H9 (cell line): Measurements from ENCODE around the gene ANKRD28. TPM values are rescaled to one million over a fixed set of nuclear protein-coding genes. Genes with fewer than 3 reads are reported as not detected.

Experiments
- DNase-seq: peaks from one replicate; pipeline ENCODE4 v3.0.0-alpha.2; 2017
- H2AFZ ChIP-seq: one replicate; pipeline ENCODE4 v1.6.1; 2013; ENCODE audit warnings: mild to moderate bottlenecking, low read length, control low read depth, moderate library complexity
- H2AK5ac ChIP-seq: 2 replicates; pipeline ENCODE4 v1.6.1; 2013; ENCODE audit warnings: low read length, control low read depth, mixed read lengths; ENCODE audit not compliant: insufficient read length
- H2BK120ac ChIP-seq: one replicate; pipeline ENCODE4 v1.6.1; 2013; ENCODE audit warnings: low read depth, mild to moderate bottlenecking, low read length, control low read depth, inconsistent platforms; ENCODE audit not compliant: poor library complexity, severe bottlenecking
- H2BK12ac ChIP-seq: 2 replicates; pipeline ENCODE4 v1.6.1; 2013; ENCODE audit warnings: low read length, control low read depth, mixed read lengths, low read depth; ENCODE audit not compliant: insufficient read length
- H2BK15ac ChIP-seq: 2 replicates; pipeline ENCODE4 v1.6.1; 2013; ENCODE audit warnings: low read depth, low read length, control low read depth
- H2BK20ac ChIP-seq: one replicate; pipeline ENCODE4 v1.6.1; 2013; ENCODE audit warnings: low read depth, mild to moderate bottlenecking, low read length, control low read depth, inconsistent platforms; ENCODE audit not compliant: poor library complexity, severe bottlenecking
- H2BK5ac ChIP-seq: 2 replicates; pipeline ENCODE4 v1.6.1; 2013; ENCODE audit warnings: low read length, control low read depth, mixed read lengths; ENCODE audit not compliant: insufficient read length
- H3K14ac ChIP-seq: 2 replicates; pipeline ENCODE4 v1.6.1; 2013; ENCODE audit warnings: low read length, control low read depth; ENCODE audit not compliant: insufficient read depth
- H3K18ac ChIP-seq: 2 replicates; pipeline ENCODE4 v1.6.1; 2013; ENCODE audit warnings: low read depth, mild to moderate bottlenecking, mixed read lengths, low read length, control low read depth; ENCODE audit not compliant: insufficient read length
- H3K23ac ChIP-seq: 2 replicates; pipeline ENCODE4 v1.6.1; 2013; ENCODE audit warnings: low read length, control low read depth, mixed read lengths, low read depth; ENCODE audit not compliant: insufficient read length
- H3K23me2 ChIP-seq: 2 replicates; pipeline ENCODE4 v1.6.1; 2013; ENCODE audit warnings: low read depth, mild to moderate bottlenecking, mixed read lengths, low read length, control low read depth; ENCODE audit not compliant: insufficient read length, poor library complexity, severe bottlenecking
- H3K27ac ChIP-seq: 2 replicates; pipeline ENCODE4 v1.5.1; 2013; ENCODE audit warnings: low read length, control low read depth, mixed read lengths, low read depth; ENCODE audit not compliant: insufficient read length
- H3K27me3 ChIP-seq: 2 replicates; pipeline ENCODE4 v1.6.1; 2013; ENCODE audit warnings: low read length, control low read depth, inconsistent platforms; ENCODE audit not compliant: insufficient read depth
- H3K4ac ChIP-seq: 2 replicates; pipeline ENCODE4 v1.6.1; 2013; ENCODE audit warnings: low read depth, mild to moderate bottlenecking, control low read depth, inconsistent platforms, low read length, moderate library complexity
- H3K4me1 ChIP-seq: 2 replicates; pipeline ENCODE4 v1.6.1; 2013; ENCODE audit warnings: low read length, control low read depth, inconsistent platforms; ENCODE audit not compliant: insufficient read depth
- H3K4me2 ChIP-seq: 2 replicates; pipeline ENCODE4 v1.6.1; 2013; ENCODE audit warnings: low read length, control low read depth, mixed read lengths; ENCODE audit not compliant: insufficient read length, insufficient read depth
- H3K56ac ChIP-seq: 2 replicates; pipeline ENCODE4 v1.6.1; 2013; ENCODE audit warnings: low read depth, mild to moderate bottlenecking, mixed read lengths, low read length, control low read depth; ENCODE audit not compliant: insufficient read length
- H3K79me1 ChIP-seq: 2 replicates; pipeline ENCODE4 v1.6.1; 2013; ENCODE audit warnings: low read depth, mild to moderate bottlenecking, moderate library complexity, low read length, control low read depth, inconsistent platforms; ENCODE audit not compliant: insufficient read depth, poor library complexity, severe bottlenecking
- H3K79me2 ChIP-seq: 2 replicates; pipeline ENCODE4 v1.6.1; 2013; ENCODE audit warnings: low read length, control low read depth, inconsistent platforms; ENCODE audit not compliant: insufficient read depth
- H3K9ac ChIP-seq: 2 replicates; pipeline ENCODE4 v1.6.1; 2013; ENCODE audit warnings: low read length, control low read depth, mixed read lengths; ENCODE audit not compliant: insufficient read length; ENCODE audit errors: extremely low read depth
- H3K9me3 ChIP-seq: one replicate; pipeline ENCODE4 v1.6.1; 2013; ENCODE audit warnings: low read depth, low read length, inconsistent platforms; ENCODE audit not compliant: control insufficient read depth
- H3T11ph ChIP-seq: one replicate; pipeline ENCODE4 v1.6.1; 2013; ENCODE audit warnings: mild to moderate bottlenecking, low read length, control low read depth, inconsistent platforms
- H4K20me1 ChIP-seq: one replicate; pipeline ENCODE4 v1.6.1; 2013; ENCODE audit not compliant: control insufficient read depth, insufficient read length, insufficient read depth
- H4K5ac ChIP-seq: 2 replicates; pipeline ENCODE4 v1.6.1; 2013; ENCODE audit warnings: low read depth, mild to moderate bottlenecking, mixed read lengths, low read length, control low read depth; ENCODE audit not compliant: insufficient read length
- H4K8ac ChIP-seq: replicated peaks from 2 replicates; pipeline ENCODE4 v1.6.1; 2013; ENCODE audit warnings: low read length, control low read depth, mixed read lengths, low read depth; ENCODE audit not compliant: insufficient read length
- H4K91ac ChIP-seq: 2 replicates; pipeline ENCODE4 v1.6.1; 2013; ENCODE audit warnings: low read depth, mild to moderate bottlenecking, moderate library complexity, mixed read lengths, low read length, control low read depth; ENCODE audit not compliant: insufficient read length
- H3K27ac Mint-ChIP-seq, 3 experiments: 2 replicates in 2 of 3; 3 replicates in 1 of 3; pipeline ENCODE4 v1.8.0; 2020 to 2021; ENCODE audit warnings: mixed read lengths in 3 of 3, mild to moderate bottlenecking in 1 of 3, moderate library complexity in 1 of 3
- H3K27me3 Mint-ChIP-seq: 2 replicates; pipeline ENCODE4 v1.8.0; 2021; ENCODE audit warnings: low read depth, mild to moderate bottlenecking, moderate library complexity, mixed read lengths
- H3K36me3 Mint-ChIP-seq, 3 experiments: 2 replicates in 2 of 3; 3 replicates in 1 of 3; pipeline ENCODE4 v1.8.0; 2020 to 2021; ENCODE audit warnings: low read depth in 3 of 3, mixed read lengths in 3 of 3; ENCODE audit not compliant: insufficient read depth in 1 of 3
- H3K4me1 Mint-ChIP-seq, 2 experiments: 2 replicates each; pipeline ENCODE4 v1.8.0; 2020; ENCODE audit warnings: mixed read lengths in 2 of 2
- H3K4me3 Mint-ChIP-seq, 2 experiments: 2 replicates in 1 of 2; 3 replicates in 1 of 2; pipeline ENCODE4 v1.8.0; 2020 to 2021; ENCODE audit warnings: mild to moderate bottlenecking in 2 of 2, mixed read lengths in 2 of 2, moderate library complexity in 1 of 2
- H3K9me3 Mint-ChIP-seq, 2 experiments: 2 replicates in 1 of 2; 3 replicates in 1 of 2; pipeline ENCODE4 v1.8.0; 2020; ENCODE audit warnings: mild to moderate bottlenecking in 2 of 2, mixed read lengths in 2 of 2, moderate library complexity in 1 of 2
- WGBS: extraction: QIAGEN DNeasy Blood & Tissue Kit; methylation state at CpG from one replicate; pipeline ENCODE4 v1.1.7; 2013; ENCODE audit warnings: missing lambda C conversion rate, low lambda C conversion rate, mixed read lengths; ENCODE audit not compliant: insufficient read length; ENCODE audit errors: extremely low coverage; 5-methylcytosine and 5-hydroxymethylcytosine counted together
- total RNA-seq: library from RNA; stranded (reverse); gene quantifications from 2 replicates; pipeline ENCODE4 v1.2.1, GENCODE V29; 2021
- TF ChIP-seq, protein P1 (sequence below): fragments of 200-600 bp; sonication (generic); conservative IDR thresholded peaks from 3 replicates; pipeline ENCODE4 v1.8.0; 2021; ENCODE audit warnings: antibody characterized with exemption, mild to moderate bottlenecking

The ANKRD28 gene
- total RNA-seq, 1 experiment from 2014 or later: 59.0 TPM

DNA sequence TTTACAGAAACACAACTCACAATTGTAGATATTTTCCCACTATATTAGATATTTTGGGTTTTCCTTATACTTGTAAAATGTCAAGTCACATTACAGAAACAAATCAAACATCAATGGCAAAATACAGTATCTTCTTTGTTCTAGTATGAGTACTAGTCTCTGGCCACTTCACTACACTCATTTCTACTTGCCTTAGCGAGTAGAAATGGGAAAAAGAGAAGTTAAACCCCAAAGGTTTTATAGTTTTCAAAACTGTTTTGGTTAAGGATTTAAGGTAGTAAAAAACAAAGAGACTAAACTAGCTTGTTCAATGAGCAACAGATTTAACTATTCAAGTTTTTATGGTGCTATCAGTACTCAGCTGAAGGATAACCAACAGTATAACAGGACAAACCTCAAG is 114.5 kb downstream of the ANKRD28 start:
- Mint-ChIP-seq H3K36me3 (peaks cover 13 to 42% (median 34%) of the 10 kb centered on the region in 3 experiments; a peak in 6 of 7 replicates), H3K27ac (no peak overlapping the region), H3K9me3 (no peaks in the 10 kb centered on the region), H3K27me3 (no peaks in the 10 kb centered on the region), H3K4me3 (no peak overlapping the region), H3K4me1 (no peaks in the 10 kb centered on the region)
- no peak overlapping the region for H2BK20ac ChIP-seq
- no peaks in the 10 kb centered on the region for H4K20me1 ChIP-seq
- DNase-seq: no peak
- no peak overlapping the region for H3K9ac ChIP-seq
- no peak overlapping the region for H2BK120ac ChIP-seq
- H3K27me3 ChIP-seq: no peaks in the 10 kb centered on the region
- H2AK5ac ChIP-seq: no peak overlapping the region
- H4K8ac ChIP-seq: no peak overlapping the region
- no peaks in the 10 kb centered on the region for H3K79me1 ChIP-seq
- no peak overlapping the region for H4K91ac ChIP-seq
- H3K79me2 ChIP-seq: no peaks in the 10 kb centered on the region
- no peaks in the 10 kb centered on the region for H3K4me1 ChIP-seq
- H3K9me3 ChIP-seq: no peaks in the 10 kb centered on the region
- H3K27ac ChIP-seq: no peak overlapping the region
- no peak overlapping the region for H3K18ac ChIP-seq
- H3K4ac ChIP-seq: no peak overlapping the region
- no peak overlapping the region for H2AFZ ChIP-seq
- no peaks in the 10 kb centered on the region for H3K23me2 ChIP-seq
- TF ChIP-seq, protein P1, sequence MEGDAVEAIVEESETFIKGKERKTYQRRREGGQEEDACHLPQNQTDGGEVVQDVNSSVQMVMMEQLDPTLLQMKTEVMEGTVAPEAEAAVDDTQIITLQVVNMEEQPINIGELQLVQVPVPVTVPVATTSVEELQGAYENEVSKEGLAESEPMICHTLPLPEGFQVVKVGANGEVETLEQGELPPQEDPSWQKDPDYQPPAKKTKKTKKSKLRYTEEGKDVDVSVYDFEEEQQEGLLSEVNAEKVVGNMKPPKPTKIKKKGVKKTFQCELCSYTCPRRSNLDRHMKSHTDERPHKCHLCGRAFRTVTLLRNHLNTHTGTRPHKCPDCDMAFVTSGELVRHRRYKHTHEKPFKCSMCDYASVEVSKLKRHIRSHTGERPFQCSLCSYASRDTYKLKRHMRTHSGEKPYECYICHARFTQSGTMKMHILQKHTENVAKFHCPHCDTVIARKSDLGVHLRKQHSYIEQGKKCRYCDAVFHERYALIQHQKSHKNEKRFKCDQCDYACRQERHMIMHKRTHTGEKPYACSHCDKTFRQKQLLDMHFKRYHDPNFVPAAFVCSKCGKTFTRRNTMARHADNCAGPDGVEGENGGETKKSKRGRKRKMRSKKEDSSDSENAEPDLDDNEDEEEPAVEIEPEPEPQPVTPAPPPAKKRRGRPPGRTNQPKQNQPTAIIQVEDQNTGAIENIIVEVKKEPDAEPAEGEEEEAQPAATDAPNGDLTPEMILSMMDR: no peak
- no CpG with 5 or more reads among the region's 1 CpG for WGBS
- no peak overlapping the region for H3T11ph ChIP-seq
- H3K4me2 ChIP-seq: no peak overlapping the region
- H3K14ac ChIP-seq: no peak overlapping the region
- H2BK5ac ChIP-seq: no peak overlapping the region
- H3K23ac ChIP-seq: no peak overlapping the region
- H3K56ac ChIP-seq: no peak overlapping the region
- no peak overlapping the region for H2BK12ac ChIP-seq
- H4K5ac ChIP-seq: no peak overlapping the region
- H2BK15ac ChIP-seq: no peak overlapping the region
